Cerebellar cortex (tissue), 1 donor: ENCODE results near the gene PSMB3.

ENCODE experiments used
- DNase-seq: peaks from one replicate; pipeline ENCODE4 v3.0.0-alpha.2; 2015; ENCODE audit warnings: low spot score

Gene PSMB3

GRCh38 chr17:38752308-38753070, at the start of gene PSMB3:
TSS of gene PSMB3 (plus strand) at chr17:38752741. CDS start at chr17:38752827, 86 bp downstream.
- peak; percentile 100 for DNase-seq

GRCh38 chr17:38702916-38703741, 49.4 kb upstream of the PSMB3 start:
- no peak for DNase-seq

- DNase-seq = no peak
Measured at GRCh38 chr17:38703742-38704605, 48.6 kb upstream of the PSMB3 start.

GRCh38 chr17:38704606-38705522, 47.7 kb upstream of the PSMB3 start, which contains the start of gene MLLT6:
TSS of gene MLLT6 (plus strand) at chr17:38705273. CDS start at chr17:38705633, 360 bp downstream.
- DNase-seq = peak; percentile 82

GRCh38 chr17:38705523-38705802, 47.1 kb upstream of the PSMB3 start:
- no peak for DNase-seq

GRCh38 chr17:38705803-38706504, 46.6 kb upstream of the PSMB3 start:
- peak; percentile 59 for DNase-seq

GRCh38 chr17:38706505-38707216, 45.9 kb upstream of the PSMB3 start:
- no peak for DNase-seq

GRCh38 chr17:38707678-38708351, 44.7 kb upstream of the PSMB3 start:
- DNase-seq = no peak

GRCh38 chr17:38709104-38709820, 43.3 kb upstream of the PSMB3 start:
- DNase-seq = no peak

GRCh38 chr17:38709864-38710603, 42.5 kb upstream of the PSMB3 start:
- DNase-seq = no peak

GRCh38 chr17:38710604-38710962, 42.0 kb upstream of the PSMB3 start:
- DNase-seq = no peak

GRCh38 chr17:38710985-38711384, 41.6 kb upstream of the PSMB3 start:
- no peak for DNase-seq

GRCh38 chr17:38711792-38712571, 40.6 kb upstream of the PSMB3 start:
- DNase-seq = no peak

- no peak for DNase-seq
Measured at GRCh38 chr17:38712593-38712992, 39.9 kb upstream of the PSMB3 start.

- no peak for DNase-seq
Measured at GRCh38 chr17:38713456-38714075, 39.0 kb upstream of the PSMB3 start.

GRCh38 chr17:38715216-38715943, 37.2 kb upstream of the PSMB3 start:
- no peak for DNase-seq
